Measurements from ENCODE around the gene ARPC3. TPM values are rescaled to one million over a fixed set of nuclear protein-coding genes. Genes with fewer than 3 reads are reported as not detected.

ARPC3 gene
- total and polyA plus RNA-seq, 9 of the 15 experiments (the other 6 are each of a cell fraction or from before 2014, with no cell fraction given): 74.2 to 575 (median 345) TPM

- peak in 1 of 2 experiments; percentile 8; a peak in 1 of 4 replicates for TF ChIP-seq FOXK2 (conservative IDR thresholded peaks at IDR 0.05 in 1 of 2, IDR thresholded peaks at IDR 0.05 in 1 of 2; ENCODE audit: low read depth in 2 of 2)
- no peak for TF ChIP-seq ZBTB33 (CRISPR knock-in tag; IDR thresholded peaks at IDR 0.05)
- no peak for TF ChIP-seq RB1 (IDR thresholded peaks at IDR 0.05; ENCODE audit: low read depth)
- TF ChIP-seq GTF2E2 (tag; IDR thresholded peaks at IDR 0.05): peak; percentile 88
- TF ChIP-seq TAF15 (IDR thresholded peaks at IDR 0.05; ENCODE audit: low read depth, low read length): no peak
- no peak for TF ChIP-seq JUNB (CRISPR knock-in tag; conservative IDR thresholded peaks at IDR 0.05)
- TF ChIP-seq PURB (CRISPR knock-in tag; IDR thresholded peaks at IDR 0.05; ENCODE audit: low read depth): no peak
- TF ChIP-seq NCOA2 (IDR thresholded peaks at IDR 0.05; ENCODE audit: partially characterized antibody in 2 of 2): no peak
- TF ChIP-seq CHD7 (IDR thresholded peaks at IDR 0.05; ENCODE audit: low read depth, low read length): no peak
- TF ChIP-seq HDAC1 (IDR thresholded peaks at IDR 0.05): peak in 1 of 2 experiments; percentile 14; a peak in 1 of 4 replicates
- TF ChIP-seq CHAMP1 (IDR thresholded peaks at IDR 0.05): no peak
Measured at GRCh38 chr12:110403976-110404682, 46.0 kb downstream of the ARPC3 start (continued).
